Neural progenitor cell (in vitro differentiated cells): ENCODE measurements around the gene SYF2. TPM values are rescaled to one million over a fixed set of nuclear protein-coding genes. Genes with fewer than 3 reads are reported as not detected.
"Not testable (repeated sequence)": the region's sequence is repeated elsewhere in the genome, so short reads cannot be mapped to it uniquely, and the experiment has no call there.

Experiments used
- DNase-seq: peaks from one replicate; pipeline ENCODE4 v3.0.0-alpha.2; 2016; ENCODE audit warnings: low spot score
- H2AFZ ChIP-seq: fragments of 200-600 bp; sonication (generic); replicated peaks from 2 replicates; pipeline ENCODE4 v1.6.1; 2016; ENCODE audit warnings: antibody characterized with exemption
- H3F3A ChIP-seq: fragments of 200-600 bp; sonication (generic); 2 replicates; pipeline ENCODE4 v1.6.1; 2016; ENCODE audit warnings: antibody characterized with exemption, low read depth
- H3K27ac ChIP-seq: fragments of 200-600 bp; sonication (generic); 2 replicates; pipeline ENCODE4 v1.5.1; 2016; ENCODE audit warnings: mild to moderate bottlenecking
- H3K27me3 ChIP-seq: fragments of 200-600 bp; sonication (generic); 2 replicates; pipeline ENCODE4 v1.6.1; 2016; ENCODE audit warnings: mild to moderate bottlenecking, moderate library complexity
- H3K36me3 ChIP-seq: fragments of 200-600 bp; sonication (generic); 2 replicates; pipeline ENCODE4 v1.5.1; 2016
- H3K4me1 ChIP-seq: fragments of 200-600 bp; sonication (generic); 2 replicates; pipeline ENCODE4 v1.6.1; 2016; ENCODE audit warnings: mixed run types
- H3K4me2 ChIP-seq: fragments of 200-600 bp; sonication (generic); 2 replicates; pipeline ENCODE4 v1.6.1; 2016
- H3K4me3 ChIP-seq: fragments of 200-600 bp; sonication (generic); 2 replicates; pipeline ENCODE4 v1.5.1; 2016
- H3K79me2 ChIP-seq: fragments of 200-600 bp; sonication (generic); 2 replicates; pipeline ENCODE4 v1.6.1; 2016; ENCODE audit warnings: low read depth
- H3K9ac ChIP-seq: fragments of 200-600 bp; sonication (generic); 2 replicates; pipeline ENCODE4 v1.6.1; 2016
- H3K9me3 ChIP-seq: fragments of 200-600 bp; sonication (generic); 2 replicates; pipeline ENCODE4 v1.5.1; 2016; ENCODE audit warnings: low read depth
- H4K20me1 ChIP-seq: fragments of 200-600 bp; sonication (generic); 2 replicates; pipeline ENCODE4 v1.6.1; 2016; ENCODE audit warnings: low read depth
- H3K27ac Mint-ChIP-seq: 3 replicates; pipeline ENCODE4 v1.8.0; 2021; ENCODE audit warnings: mixed read lengths
- H3K27me3 Mint-ChIP-seq: 2 replicates; pipeline ENCODE4 v1.8.0; 2022; ENCODE audit warnings: low read depth, mild to moderate bottlenecking, inconsistent platforms, moderate library complexity, mixed read lengths; ENCODE audit not compliant: insufficient read depth
- H3K36me3 Mint-ChIP-seq: 3 replicates; pipeline ENCODE4 v1.8.0; 2021; ENCODE audit warnings: mixed read lengths
- H3K4me1 Mint-ChIP-seq: 3 replicates; pipeline ENCODE4 v1.8.0; 2021; ENCODE audit warnings: mixed read lengths
- H3K4me3 Mint-ChIP-seq: 3 replicates; pipeline ENCODE4 v1.8.0; 2021; ENCODE audit warnings: mild to moderate bottlenecking, moderate library complexity, mixed read lengths
- H3K9me3 Mint-ChIP-seq: 3 replicates; pipeline ENCODE4 v1.8.0; 2020; ENCODE audit warnings: mixed read lengths
- total RNA-seq: library from RNA; depleted of rRNA; stranded (reverse); fragments of >200 nt; gene quantifications from 2 replicates; pipeline ENCODE4 v1.2.3, GENCODE V29; 2015; ENCODE audit warnings: low replicate concordance

The SYF2 gene
- total RNA-seq, 1 donor from 2014 or later: 114 TPM

GRCh38 chr1:25268143-25268760, 36.0 kb upstream of the SYF2 start:
- not testable (repeated sequence) for H3K4me1 ChIP-seq, H4K20me1 ChIP-seq, H2AFZ ChIP-seq, H3K27me3 Mint-ChIP-seq, H3K27ac Mint-ChIP-seq, H3F3A ChIP-seq, H3K4me1 Mint-ChIP-seq, H3K36me3 ChIP-seq, H3K79me2 ChIP-seq, H3K9me3 Mint-ChIP-seq, DNase-seq, H3K9me3 ChIP-seq, H3K36me3 Mint-ChIP-seq, H3K27me3 ChIP-seq, H3K9ac ChIP-seq, H3K27ac ChIP-seq
- H3K4me2 ChIP-seq: peak overlapping the region; percentile 53
- peak overlapping the region; percentile 50 for H3K4me3 ChIP-seq
- H3K4me3 Mint-ChIP-seq: peak overlapping the region; percentile 81

- H3K27ac ChIP-seq, H3K36me3 ChIP-seq, H3K27me3 Mint-ChIP-seq, H3K79me2 ChIP-seq, H3K9ac ChIP-seq, H3K4me1 Mint-ChIP-seq, H3F3A ChIP-seq, H3K27me3 ChIP-seq, H3K4me1 ChIP-seq, H4K20me1 ChIP-seq, H2AFZ ChIP-seq, H3K9me3 ChIP-seq, H3K9me3 Mint-ChIP-seq, H3K27ac Mint-ChIP-seq, H3K36me3 Mint-ChIP-seq: not testable (repeated sequence)
- H3K4me3 ChIP-seq: peak overlapping the region; percentile 50
- H3K4me3 Mint-ChIP-seq: peak overlapping the region; percentile 81
- DNase-seq: peak; percentile 51
- H3K4me2 ChIP-seq: peak overlapping the region; percentile 58
These were observed 35.2 kb upstream of the SYF2 start for GRCh38 chr1:25267288-25268142.

DNA sequence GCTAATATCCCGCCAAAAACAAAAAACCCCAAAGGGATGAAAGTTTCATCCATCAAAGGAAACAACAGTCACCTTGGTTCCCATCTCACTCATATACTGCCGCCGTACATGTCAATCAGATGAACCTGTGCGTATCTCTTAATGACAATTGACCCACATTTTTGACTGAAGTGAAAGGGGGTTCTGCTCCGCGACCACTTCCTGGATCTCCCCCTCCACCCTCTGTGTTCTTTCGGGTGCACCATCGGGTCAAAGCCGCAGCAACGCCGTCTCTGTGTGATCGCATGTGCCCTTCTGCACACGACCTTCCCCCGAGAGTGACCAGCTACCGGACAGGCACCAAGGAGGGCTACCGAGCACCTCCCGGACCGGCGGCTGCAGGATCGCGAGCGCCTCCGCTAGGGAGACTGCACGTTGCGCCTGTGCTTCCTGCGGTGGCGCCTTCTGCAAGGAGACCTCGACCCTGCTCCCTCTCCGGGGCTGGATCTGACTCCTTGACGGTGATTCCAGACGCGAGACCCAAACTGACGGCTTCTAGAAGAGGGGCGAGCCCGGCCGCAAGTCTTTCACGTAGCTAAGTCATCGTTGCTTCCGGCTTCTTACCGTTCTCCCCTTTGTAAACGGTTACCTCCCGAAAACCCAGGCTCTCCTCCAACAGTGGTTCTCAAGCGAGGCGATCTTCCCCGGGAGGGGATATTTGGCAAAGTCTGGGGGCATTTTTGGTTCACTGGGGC, 34.4 kb upstream of the SYF2 start:
- H3K9me3 ChIP-seq, H3K27ac ChIP-seq, H3K27ac Mint-ChIP-seq, H3K79me2 ChIP-seq, H3K4me1 Mint-ChIP-seq, H3K9me3 Mint-ChIP-seq, H2AFZ ChIP-seq, H3F3A ChIP-seq, H3K9ac ChIP-seq, DNase-seq, H3K4me1 ChIP-seq, H3K27me3 ChIP-seq, H4K20me1 ChIP-seq, H3K27me3 Mint-ChIP-seq, H3K36me3 ChIP-seq: not testable (repeated sequence)
- peak overlapping the region; percentile 75 for H3K4me2 ChIP-seq
- Mint-ChIP-seq H3K4me3 (peak overlapping the region; percentile 91), H3K36me3 (peaks cover 13% of the 10 kb centered on the region)
- peak overlapping the region; percentile 50 for H3K4me3 ChIP-seq

DNA sequence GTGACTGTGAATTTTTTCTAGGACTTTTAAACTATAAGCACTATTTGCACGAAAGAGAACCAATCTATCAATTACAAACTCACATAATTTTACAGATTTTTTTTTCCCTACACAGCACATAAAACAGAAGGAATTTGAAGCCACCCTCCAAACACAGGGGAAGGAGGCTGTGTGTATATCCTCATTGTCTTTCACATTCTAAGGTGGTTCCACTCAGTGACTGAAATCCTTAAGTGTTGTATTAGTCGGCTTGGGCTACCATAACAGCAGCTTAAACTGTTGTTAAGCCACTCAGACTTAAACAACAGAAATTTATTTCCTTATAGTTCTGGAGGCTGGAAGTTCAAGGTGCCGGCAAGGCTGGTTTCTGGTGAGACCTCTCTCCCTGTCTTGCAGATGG, 28.0 kb upstream of the SYF2 start:
- H3K9me3 ChIP-seq, H4K20me1 ChIP-seq, H3K9ac ChIP-seq, H3K27ac Mint-ChIP-seq, H3K4me1 ChIP-seq, H3K27me3 Mint-ChIP-seq, H3K4me3 ChIP-seq, H3F3A ChIP-seq, H3K27ac ChIP-seq, H3K79me2 ChIP-seq, H3K27me3 ChIP-seq, DNase-seq, H3K36me3 ChIP-seq, H3K4me3 Mint-ChIP-seq, H3K4me2 ChIP-seq, H3K9me3 Mint-ChIP-seq, H2AFZ ChIP-seq: not testable (repeated sequence)
- H3K4me1 Mint-ChIP-seq: peaks cover 11% of the 10 kb centered on the region
- peaks cover 13% of the 10 kb centered on the region for H3K36me3 Mint-ChIP-seq

DNA sequence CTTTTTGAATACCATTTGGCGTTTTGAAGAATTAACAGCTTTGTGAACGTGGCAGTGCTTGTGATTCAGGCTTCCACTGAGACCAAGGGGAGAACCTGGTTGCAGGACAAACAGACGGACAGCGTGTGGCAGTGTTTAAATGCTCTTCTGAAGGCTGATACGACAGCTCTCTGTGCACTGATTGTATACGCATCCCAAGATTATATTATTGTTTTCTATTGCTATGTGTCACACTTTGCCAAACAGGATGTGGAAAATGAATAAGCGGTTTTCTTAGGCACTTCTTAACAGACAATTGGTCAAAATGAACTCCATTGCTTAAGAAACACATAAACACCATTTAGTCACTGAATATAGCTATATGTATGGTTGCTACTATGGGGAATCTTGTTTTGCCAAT, 27.5 kb upstream of the SYF2 start:
- H3K27ac ChIP-seq: not testable (repeated sequence)

More for the DNA sequence above, 27.5 kb upstream of the SYF2 start:
- not testable (repeated sequence) for H3K4me3 Mint-ChIP-seq, H3K36me3 ChIP-seq, H3K4me1 ChIP-seq, H3K27me3 ChIP-seq, H3K4me2 ChIP-seq, H3K9me3 Mint-ChIP-seq, H3F3A ChIP-seq, H3K79me2 ChIP-seq, H2AFZ ChIP-seq, DNase-seq, H3K9ac ChIP-seq, H3K27ac Mint-ChIP-seq, H3K27me3 Mint-ChIP-seq, H4K20me1 ChIP-seq, H3K4me3 ChIP-seq, H3K9me3 ChIP-seq
- Mint-ChIP-seq H3K4me1 (peaks cover 11% of the 10 kb centered on the region), H3K36me3 (peaks cover 13% of the 10 kb centered on the region)
